ENCODE data around the gene MGAT5B.

MGAT5B gene

DNA sequence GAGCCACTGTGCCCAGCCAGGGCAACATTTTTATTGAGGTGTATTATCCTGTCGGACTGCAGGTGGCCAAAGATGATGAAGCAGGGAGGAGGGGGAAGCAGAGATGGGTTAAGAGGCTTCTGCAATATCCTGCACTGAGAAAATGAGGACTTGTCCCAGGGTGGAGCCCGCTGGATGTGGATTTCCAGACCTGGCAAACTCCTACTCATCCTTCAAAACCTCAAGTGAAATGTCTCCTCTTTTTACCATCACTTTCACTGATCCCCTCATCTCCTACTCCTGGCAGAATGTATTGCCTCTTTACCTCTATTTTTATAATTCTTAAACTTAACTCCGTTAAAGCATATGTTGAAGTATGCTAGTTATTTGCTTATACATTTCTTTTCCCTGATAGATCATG, 60.9 kb downstream of the MGAT5B start:
- no peak for DNase-seq

DNA sequence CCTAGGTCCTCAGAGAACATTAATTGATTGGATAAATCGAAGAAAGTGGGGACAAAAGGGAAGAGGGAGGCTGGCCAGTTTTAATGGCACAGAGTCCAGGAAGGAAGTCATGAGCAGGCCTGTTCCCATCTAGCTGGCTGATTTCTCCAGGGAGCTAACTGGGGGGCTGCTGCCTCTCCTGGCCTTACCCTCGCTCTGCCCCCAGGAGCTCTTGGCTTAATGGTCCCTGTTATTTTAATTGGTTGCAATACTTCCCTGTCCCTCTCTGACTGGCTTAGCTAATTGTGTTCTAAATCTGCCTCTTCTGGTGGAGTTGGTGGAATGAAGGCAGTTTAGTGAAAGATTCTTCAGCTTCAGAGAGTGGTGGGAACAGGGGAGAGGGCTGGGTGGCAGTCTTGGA, 61.4 kb downstream of the MGAT5B start:
- no peak for DNase-seq

DNA sequence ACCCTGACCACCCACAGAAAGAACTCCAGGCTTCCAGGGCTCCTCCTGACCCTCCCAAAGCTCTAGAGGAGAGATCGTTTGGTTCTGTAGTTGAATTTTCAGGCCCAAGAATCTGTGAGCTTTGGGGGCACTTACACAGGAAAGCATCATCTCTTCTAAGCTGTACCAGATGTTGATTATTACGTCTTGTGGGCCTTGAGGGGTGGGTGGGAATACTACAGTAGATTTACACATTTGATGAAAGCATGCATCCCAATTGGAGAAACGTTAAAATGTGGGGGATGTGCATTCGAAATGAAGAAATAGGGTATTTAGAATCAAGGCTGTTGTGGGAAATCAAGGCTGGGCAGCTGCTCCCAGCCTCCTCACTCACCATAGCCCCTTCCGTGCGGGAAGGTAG, 61.9 kb downstream of the MGAT5B start:
- no peak for DNase-seq

DNA sequence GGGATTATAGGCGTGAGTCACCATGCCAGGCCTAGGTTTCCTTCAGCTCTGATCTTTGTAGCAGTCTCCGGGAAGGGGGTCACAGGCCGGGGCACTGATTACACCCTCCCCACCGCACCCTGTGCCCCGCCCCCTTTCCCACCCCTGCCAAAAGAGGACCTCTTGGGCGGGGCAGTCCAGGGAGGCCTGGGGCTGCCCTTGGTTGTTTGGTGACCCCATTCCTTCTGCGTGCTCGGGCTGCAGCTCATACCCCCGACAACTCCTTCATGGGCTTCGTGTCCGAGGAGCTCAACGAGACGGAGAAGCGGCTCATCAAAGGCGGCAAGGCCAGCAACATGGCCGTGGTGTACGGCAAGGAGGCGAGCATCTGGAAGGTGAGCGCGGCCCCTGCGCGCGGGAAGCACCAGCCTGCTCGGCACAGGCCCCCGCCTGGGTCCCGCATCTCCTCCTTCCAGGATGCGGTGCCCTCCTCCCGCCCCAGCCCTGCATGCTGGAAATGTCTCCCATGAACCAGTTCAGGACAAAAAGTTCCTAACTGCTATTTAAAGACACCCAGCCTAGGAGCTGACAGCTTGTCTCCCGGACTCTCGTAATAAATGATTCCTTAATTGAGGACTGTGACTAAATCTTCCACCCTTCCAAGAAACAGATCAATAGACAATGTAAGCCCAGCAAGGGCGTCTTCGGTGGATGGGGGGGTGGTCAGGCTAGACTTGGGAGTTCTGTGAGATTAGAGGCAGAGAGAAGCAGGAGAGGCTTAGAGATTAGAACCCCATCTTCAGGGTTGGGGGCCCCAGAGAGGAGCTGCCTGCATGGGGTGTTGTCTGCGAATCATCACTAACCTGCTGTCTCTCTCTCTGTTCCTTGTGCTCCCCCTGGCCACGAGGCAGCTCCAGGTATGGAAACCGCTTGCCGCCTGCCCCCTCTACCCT, 64.5 kb downstream of the MGAT5B start:
- DNase-seq = no peak

DNA sequence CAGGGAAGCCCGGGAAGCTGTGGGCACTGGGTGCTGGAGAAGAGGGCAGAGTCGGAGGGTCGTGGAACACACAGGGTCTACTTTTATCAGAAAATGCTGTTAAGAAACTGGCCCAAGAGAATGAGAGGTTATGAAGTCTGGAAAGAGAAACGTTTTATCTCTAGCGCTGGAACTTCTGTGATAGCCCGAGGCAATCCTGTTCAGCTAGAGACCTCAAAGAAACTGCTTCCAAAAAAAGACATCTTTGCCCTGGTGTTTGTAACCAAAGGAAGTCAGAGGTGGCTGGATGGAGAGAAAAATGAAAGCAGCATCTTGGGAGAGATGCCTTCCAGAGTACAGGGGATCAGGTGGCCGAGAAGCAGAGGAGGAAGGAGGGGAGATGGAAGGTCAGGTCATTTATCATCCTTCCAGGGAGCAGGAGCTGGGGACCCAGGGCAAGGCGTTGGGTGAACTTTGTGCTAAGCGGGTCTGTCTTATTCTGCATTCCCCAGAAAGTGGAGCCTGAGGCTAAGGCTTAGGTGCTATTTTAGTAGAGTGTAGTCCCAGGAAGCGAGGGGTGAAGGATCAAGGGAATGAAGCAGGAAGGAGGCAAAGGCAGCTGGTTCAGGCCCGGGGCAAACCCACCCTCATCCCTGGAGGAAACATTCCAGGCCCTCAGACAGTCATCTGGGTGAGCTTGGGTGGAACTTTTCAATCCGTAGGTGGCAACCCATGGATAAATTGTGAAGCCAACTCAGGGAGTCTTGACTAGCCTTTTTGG, 66.5 kb downstream of the MGAT5B start:
- DNase-seq = no peak

DNA sequence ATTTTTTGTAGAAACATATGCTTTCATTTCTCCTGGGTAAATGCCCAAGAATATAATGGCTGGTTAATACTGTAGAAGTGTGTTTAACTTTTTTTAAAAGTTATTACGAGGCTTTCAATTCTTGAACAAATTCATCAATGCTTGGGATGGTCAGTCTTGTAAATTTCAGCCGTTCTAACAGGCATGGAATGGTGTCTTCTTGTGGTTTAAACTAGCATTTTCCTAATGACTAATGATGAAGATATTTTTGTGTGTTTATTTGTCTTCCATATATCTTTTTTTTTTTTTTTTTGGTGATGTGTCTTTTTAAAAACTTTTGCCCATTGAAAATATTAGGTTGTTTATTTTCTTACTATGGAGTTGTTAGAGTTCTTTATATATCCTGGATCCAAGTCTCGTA, 67.1 kb downstream of the MGAT5B start:
- DNase-seq = no peak

DNA sequence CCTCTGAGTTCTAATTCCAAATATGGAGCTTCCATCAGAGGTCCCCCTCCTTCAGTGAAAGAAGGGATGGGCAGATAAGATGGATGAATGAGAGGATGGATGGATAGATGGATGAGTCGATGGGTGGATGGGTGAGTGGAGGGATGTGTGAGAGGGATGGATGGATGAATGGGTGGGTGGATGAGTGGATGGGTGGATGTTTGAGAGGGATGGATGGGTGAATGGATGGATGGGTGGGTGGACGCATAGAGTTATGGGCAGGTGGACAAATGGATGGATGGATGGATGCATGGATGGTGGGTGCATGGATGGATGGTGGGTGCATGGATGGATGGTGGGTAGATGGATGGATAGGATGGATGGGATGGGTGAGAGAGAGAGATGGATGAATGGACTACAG, 69.0 kb downstream of the MGAT5B start:
- no peak for DNase-seq

DNA sequence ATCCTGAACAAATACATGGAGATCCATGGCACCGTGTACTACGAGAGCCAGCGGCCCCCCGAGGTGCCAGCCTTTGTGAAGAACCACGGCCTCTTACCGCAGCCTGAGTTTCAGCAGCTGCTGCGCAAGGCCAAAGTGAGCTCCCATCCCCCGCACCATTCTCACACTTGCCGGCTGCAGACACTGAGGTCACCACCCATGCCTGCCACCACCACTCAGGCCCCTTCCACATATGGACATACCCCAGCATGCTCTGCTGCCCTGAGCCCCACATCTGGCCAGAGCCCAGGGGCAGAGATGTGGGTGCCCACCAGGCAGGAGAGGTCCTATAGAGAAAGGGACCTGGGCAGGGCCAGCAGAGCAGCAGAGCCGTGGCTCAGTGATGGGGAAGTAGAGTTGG, 69.8 kb downstream of the MGAT5B start:
- no peak for DNase-seq

DNA sequence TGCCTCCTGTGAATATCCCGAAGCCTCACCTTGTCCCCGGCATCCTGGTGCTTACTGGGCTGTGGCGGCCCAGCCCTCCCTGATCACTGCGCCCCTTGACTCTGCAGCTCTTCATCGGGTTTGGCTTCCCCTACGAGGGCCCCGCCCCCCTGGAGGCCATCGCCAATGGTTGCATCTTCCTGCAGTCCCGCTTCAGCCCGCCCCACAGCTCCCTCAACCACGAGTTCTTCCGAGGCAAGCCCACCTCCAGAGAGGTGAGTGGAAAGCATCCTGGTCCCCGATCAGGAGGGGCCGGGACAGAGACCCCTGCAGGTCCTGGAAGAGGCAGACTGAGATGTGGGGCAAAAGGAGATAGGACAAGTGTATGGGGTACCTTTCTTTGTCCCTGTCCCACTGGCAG, 72.1 kb downstream of the MGAT5B start:
- DNase-seq = no peak

DNA sequence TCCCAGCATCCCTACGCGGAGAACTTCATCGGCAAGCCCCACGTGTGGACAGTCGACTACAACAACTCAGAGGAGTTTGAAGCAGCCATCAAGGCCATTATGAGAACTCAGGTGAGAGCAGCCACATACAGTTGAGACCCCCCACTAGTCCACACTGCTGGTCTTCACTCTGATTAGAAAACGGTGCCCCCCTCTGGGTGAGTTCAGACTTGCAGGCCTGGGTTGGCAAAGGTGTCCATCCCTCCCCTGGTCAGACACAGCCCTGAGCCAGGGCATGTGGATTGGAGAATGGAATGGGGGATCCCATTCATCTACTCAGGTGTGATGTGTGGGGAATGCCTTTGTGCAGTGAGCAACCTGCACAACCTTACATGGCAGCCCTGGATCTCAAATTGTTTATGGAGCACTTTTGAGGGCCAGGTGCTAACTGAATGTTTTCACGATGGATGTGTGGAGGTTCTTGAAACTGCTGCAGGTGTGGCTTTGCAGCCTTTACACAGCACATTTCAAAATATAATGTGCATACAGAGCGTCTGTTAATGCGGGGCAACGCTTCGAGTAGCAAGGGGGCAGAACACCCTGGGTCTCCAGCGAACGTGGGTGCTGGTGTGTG, 72.6 kb downstream of the MGAT5B start:
- no peak for DNase-seq

DNA sequence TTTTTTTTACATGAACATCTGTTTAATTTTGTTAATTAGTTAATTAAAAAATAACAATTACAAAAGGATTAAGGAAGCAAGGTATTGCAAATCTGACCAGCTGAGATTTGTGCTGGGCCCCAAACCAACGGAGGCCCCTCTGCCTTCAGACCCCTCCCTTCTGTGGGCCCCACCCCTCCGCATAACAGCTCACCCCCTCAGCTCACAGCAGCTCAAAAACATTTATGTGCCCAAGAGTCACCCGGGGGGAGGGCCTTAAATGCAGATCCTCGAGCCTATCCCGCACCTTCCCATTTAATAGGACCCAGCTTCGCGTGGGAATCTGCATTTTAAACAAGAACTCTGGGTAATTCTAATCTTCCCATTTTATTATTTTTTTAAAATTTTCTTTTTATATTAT, 75.0 kb downstream of the MGAT5B start:
- no peak for DNase-seq

DNA sequence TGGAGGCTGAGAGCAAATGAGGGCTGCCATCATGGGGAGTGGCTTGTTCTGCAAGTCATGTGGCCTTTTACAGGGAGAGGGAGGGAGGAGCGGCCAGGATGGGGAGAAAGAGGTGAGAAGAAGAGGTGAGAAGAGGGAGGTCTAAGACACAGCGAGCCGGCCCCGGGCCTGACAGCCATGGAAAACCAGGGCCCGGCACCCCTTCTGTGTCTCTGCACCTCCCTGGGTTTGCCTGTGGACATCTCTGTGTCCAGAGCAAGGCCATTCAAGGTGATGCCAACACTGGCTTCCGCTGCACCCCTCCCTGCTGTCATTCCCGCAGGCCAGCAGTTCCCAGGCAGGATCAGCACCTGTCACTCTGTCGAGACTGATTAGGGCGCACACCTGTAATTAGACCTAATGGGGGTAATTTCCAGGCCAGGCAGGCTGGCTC, 75.6 kb downstream of the MGAT5B start:
- no peak for DNase-seq

DNA sequence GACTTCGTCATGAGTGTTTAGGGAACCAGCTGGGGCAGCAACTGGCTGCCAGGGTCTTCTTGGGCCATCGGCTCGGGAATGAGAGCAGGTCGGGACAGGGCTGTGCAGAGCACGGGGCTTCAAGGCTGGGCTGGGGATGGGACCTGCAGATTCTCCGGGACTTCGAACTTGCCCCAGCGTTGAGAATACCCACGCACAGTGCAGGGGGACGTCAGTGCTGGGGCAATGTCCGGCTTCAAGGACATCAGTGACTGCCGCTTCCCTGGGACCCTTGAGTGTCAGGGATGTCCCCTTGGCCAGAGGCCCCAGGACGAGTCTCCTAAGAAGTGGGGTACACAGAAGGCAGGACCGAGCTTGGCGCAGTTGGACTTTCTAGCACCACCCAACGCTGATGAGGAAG, 76.3 kb downstream of the MGAT5B start:
- no peak for DNase-seq

DNA sequence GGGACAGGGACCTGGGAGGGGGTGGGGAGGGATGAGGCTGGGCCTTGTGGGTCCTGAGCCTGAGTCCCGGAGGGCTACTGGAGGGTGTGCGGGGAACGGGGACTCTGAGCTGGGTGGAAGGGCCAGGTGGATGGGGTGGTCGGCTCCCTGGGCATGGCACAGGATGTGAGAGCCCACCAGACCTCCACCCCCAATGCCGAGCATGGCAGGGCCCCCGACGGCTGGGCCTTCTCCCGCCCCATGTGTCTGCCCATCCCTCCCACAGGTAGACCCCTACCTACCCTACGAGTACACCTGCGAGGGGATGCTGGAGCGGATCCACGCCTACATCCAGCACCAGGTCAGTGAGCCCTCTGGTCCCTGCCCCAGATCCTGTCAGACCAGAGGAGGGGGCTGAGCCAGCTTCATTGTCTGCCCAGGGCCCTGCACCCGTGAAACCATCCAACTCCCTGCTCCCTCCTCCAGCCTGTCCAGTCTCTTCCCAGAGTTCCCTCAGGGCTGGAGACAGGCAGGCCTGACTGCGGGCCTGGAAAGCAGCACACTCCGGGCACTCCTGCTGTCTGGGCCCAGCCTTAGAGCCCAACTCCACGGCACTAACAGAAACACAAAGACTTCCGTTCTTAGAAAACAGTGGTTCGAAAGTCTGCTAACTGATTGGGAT, 78.0 kb downstream of the MGAT5B start:
- DNase-seq = no peak

DNA sequence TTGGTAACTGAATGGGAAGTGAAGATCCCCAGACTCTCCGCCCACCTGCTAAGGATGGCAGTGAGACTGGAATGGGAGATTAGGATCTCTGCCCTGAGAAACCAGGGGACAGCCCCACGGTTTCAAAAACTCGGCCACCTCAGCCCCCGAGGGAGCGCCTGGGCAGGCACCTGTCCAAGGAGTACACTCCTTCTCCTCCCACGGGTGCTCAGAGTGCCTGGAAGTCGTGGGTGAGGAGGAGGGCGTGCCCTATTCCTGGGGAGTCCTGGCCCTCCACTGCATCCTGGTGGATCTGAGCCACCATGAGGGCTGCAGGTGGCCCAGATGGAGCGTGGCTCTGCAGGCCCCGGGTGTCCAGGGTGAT, 78.5 kb downstream of the MGAT5B start:
- no peak for DNase-seq

DNA sequence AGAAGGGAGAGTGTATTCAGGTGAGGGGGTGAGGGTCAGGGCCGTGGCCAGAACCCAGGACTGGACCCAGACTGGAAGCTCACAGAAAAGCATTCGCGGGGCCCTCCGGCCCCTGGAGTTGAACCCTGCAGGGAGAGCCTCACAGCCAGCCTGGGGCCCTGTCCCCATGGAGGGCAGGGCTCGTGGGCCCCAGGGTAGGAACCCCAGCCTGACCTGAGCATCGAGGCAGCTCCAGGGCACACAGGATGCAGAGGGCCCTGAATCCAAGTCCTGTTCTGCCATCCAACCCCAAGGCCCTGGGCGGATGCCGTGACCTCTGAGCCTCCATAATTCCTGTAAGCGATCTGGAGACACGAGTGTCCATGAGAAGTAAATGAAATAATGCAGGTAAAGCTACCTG, 79.1 kb downstream of the MGAT5B start:
- DNase-seq = no peak

DNA sequence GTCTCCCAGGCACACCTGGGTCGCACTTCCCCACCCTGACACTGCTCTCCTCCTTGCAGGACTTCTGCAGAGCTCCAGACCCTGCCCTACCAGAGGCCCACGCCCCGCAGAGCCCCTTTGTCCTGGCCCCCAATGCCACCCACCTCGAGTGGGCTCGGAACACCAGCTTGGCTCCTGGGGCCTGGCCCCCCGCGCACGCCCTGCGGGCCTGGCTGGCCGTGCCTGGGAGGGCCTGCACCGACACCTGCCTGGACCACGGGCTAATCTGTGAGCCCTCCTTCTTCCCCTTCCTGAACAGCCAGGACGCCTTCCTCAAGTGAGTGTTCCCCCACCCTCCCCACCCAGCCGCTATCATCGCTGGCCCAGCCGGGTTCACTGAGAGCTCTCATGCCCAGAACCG, 79.6 kb downstream of the MGAT5B start:
- DNase-seq = no peak

DNA sequence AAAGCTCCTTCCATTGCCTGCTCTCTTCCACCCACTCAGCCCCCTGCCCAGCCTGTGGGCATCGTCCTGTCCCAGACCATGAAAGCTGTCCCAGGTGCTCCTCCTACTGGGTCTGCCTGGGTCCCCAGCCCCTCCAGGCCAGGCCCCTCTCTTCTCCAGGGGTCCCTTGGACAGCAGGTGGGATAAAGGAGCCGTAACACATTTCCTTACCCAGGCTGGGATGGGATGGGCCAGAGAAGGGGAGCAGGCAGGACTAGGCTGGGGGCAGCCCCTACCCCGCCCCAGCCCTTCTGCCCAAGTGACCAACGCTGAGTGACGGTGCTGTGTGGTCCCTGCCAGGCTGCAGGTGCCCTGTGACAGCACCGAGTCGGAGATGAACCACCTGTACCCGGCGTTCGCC, 80.1 kb downstream of the MGAT5B start:
- DNase-seq = no peak

DNA sequence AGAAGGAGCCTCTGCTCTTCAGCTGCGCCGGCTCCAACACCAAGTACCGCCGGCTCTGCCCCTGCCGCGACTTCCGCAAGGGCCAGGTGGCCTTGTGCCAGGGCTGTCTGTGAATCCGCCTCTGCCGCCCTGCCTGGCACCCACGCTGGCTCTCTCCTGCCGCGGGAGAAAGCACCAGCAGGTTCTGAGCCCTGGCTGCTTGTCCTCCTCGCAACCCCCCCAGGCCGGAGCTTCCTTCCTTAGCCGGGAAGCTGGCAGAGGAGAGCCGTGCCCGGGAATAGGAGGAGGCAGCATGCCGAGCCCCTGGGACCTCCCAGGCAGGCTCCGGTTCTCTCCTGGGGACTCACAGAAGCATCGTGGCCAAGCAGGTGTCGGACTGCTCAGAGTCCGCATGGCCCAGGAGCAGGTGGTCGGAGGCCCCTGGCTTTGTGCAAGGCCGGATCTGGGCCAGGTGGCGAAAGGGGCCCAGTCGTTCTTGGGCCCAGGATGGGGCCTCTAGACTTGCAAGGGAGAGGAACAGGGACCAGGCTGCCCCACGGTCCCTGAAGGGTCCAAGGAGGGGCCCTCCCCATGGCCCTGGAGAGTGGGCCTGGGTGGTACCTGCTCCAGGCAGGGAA, 80.6 kb downstream of the MGAT5B start:
- DNase-seq = no peak

DNA sequence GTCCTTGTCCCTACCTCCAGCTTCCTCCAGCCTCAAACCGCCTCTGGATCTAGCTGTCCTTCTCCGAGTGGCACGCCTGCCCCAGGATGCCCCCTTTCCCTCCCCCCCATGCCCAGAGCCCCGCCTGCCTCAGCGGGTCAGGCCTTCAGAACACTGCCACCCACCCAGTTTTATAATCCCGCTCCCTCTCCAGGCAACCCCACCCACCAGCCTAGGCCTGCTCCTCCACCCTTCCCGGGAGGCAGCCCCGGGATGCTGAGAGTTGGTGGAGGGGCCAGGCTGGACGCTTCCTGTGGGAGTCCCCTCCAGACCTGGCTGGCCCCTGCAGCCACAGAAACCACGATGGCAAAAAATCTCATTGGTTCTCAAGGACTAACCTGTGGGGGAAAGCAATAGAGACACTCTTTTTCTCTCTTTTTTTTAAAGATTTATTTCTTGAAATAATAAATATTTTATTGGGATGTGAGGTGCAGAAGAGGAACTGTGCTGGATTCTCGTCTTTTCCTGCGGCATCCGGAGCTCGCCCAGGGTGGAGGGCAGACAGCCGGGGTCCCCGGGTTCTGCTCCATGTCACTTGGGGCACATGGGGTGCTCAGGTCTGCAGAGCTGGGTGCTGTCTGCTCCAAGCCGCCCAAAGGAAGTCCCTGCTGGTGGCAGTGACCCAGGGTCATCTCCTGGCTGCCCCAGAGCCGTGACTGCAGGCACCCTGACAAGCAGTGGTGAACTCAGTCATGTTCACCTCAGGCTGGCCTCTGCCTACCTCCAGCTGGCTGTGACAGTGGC, 81.9 kb downstream of the MGAT5B start:
- no peak for DNase-seq

DNA sequence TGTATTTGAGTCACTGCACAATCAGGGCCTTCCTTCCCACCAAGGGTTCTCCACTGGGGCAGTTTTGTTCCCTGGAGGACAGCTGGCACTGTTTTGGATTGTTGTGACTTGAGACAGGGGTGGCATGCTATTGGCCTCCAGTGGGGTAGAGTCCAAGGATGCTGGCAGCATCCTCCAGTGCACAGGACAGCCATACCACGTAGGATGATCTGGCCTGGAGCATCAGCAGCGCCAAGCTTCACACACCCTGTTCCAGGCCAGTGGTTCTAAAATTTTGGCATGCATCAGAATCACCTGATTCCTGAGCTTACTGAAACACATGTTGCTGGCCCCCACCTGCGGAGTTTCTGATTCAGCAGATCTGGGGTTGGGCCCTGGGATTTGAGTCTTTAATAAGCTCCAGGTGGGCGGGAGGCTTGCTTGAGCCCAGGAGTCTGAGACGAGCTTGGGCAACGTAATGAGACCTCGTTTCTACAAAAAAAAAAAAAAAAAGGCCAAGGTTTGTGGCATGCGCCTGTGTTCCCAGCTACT, 83.2 kb downstream of the MGAT5B start:
- no peak for DNase-seq

DNA sequence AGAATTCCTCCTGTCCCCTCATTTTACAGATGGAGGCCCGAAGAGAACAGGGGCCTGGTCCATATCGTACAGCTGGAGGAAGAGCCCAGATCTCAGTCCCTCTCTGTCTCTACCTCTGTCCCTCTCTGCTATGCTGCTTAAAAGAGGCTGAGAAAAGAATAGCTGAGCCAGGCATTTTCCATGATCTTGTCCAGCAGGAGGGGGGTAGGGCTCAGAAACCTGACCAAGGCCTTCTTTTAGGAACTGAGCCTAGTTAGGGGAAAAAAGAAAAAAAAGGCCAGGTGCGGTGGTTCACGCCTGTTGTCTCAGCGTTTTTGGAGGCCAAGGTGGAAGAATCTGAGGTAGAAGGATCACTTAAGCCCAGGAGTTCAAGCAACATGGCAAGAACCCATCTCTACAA, 84.2 kb downstream of the MGAT5B start:
- DNase-seq = no peak

Measured in activated CD4-positive, alpha-beta T cell treated with anti-CD3 and anti-CD28 coated beads, Interleukin-10, Interleukin-2, amounts not matched to agents 100 ng/mL and 50 ng/mL, durations not matched to agents 16 hours and 8 hours (primary cell).